HuH-7 (cell line): ENCODE measurements around the gene SLC16A5.

Source experiments
- DNase-seq: peaks from one replicate; pipeline ENCODE4 v3.0.0; 2011; ENCODE audit warnings: low spot score

SLC16A5 gene

GRCh38 chr17:75086496-75087181 is 1.1 kb upstream of the SLC16A5 start:
- DNase-seq, result no peak

- DNase-seq, result no peak
These were observed 584 bp upstream of the SLC16A5 start for GRCh38 chr17:75087182-75087557.

GRCh38 chr17:75088465-75089417 is 987 bp downstream of the SLC16A5 start:
- DNase-seq, result no peak

GRCh38 chr17:75090871-75091854 is 3.4 kb downstream of the SLC16A5 start:
- DNase-seq, result no peak

- DNase-seq, result no peak
These were observed 4.1 kb downstream of the SLC16A5 start for GRCh38 chr17:75091855-75092327.

GRCh38 chr17:75093548-75094158 is 5.9 kb downstream of the SLC16A5 start:
- DNase-seq, result no peak

- no peak for DNase-seq
These were observed 7.2 kb downstream of the SLC16A5 start for GRCh38 chr17:75094871-75095399.

GRCh38 chr17:75096082-75096625 is 8.4 kb downstream of the SLC16A5 start:
- peak; percentile 91 for DNase-seq

- DNase-seq, result no peak
These were observed 10.1 kb downstream of the SLC16A5 start for GRCh38 chr17:75097865-75098264.

- no peak for DNase-seq
These were observed 11.1 kb downstream of the SLC16A5 start for GRCh38 chr17:75098861-75099260.

- DNase-seq, result no peak
These were observed 12.3 kb downstream of the SLC16A5 start for GRCh38 chr17:75099881-75100595.

GRCh38 chr17:75102385-75102821 is 14.6 kb downstream of the SLC16A5 start:
- DNase-seq, result no peak

- no peak for DNase-seq
These were observed 16.1 kb downstream of the SLC16A5 start for GRCh38 chr17:75103601-75104554.

- DNase-seq, result peak; percentile 85
These were observed 17.6 kb downstream of the SLC16A5 start for GRCh38 chr17:75105126-75106080.

- DNase-seq, result no peak
These were observed 20.4 kb downstream of the SLC16A5 start for GRCh38 chr17:75108193-75108592.

- no peak for DNase-seq
These were observed 21.3 kb downstream of the SLC16A5 start for GRCh38 chr17:75109046-75109406.

- DNase-seq, result peak; percentile 96
These were observed 21.9 kb downstream of the SLC16A5 start, which contains the start of gene ARMC7 for GRCh38 chr17:75109407-75110233. ARMC7 (plus strand) TSS chr17:75109969; CDS start chr17:75110289, 320 bp downstream.
